Neural cell (in vitro differentiated cells): ENCODE data around the gene DPYD. TPM values are rescaled to one million over a fixed set of nuclear protein-coding genes. Genes with fewer than 3 reads are reported as not detected.

ENCODE experiments used
- H2AFZ ChIP-seq: fragments of 200-600, 300-800 bp; sonication (generic), shearing (Covaris generic); 2 replicates; pipeline ENCODE4 v1.6.0; 2014; ENCODE audit warnings: low read depth, mild to moderate bottlenecking, antibody characterized with exemption, low read length, moderate library complexity
- H3F3A ChIP-seq: fragments of 200-600 bp; shearing (Covaris generic); 2 replicates; pipeline ENCODE4 v1.6.1; 2016; ENCODE audit warnings: mild to moderate bottlenecking, moderate library complexity, mixed read lengths, antibody characterized with exemption, low read length; ENCODE audit not compliant: insufficient read depth, poor library complexity, severe bottlenecking
- H3K27ac ChIP-seq: fragments of 200-600, 300-800 bp; sonication (generic), shearing (Covaris generic); 2 replicates; pipeline ENCODE4 v1.5.1; 2014; ENCODE audit warnings: mild to moderate bottlenecking, low read length, moderate library complexity
- H3K27me3 ChIP-seq: fragments of 300-800, 200-600 bp; sonication (generic), shearing (Covaris generic); 2 replicates; pipeline ENCODE4 v1.6.0; 2014; ENCODE audit warnings: mild to moderate bottlenecking, low read depth, low read length, moderate library complexity; ENCODE audit not compliant: insufficient read depth
- H3K36me3 ChIP-seq: fragments of 300-800, 200-600 bp; sonication (generic), shearing (Covaris generic); 2 replicates; pipeline ENCODE4 v1.5.1; 2014; ENCODE audit warnings: mild to moderate bottlenecking, antibody characterized with exemption, low read length, moderate library complexity; ENCODE audit not compliant: insufficient read depth
- H3K4me2 ChIP-seq: fragments of 300-800, 200-600 bp; sonication (generic), shearing (Covaris generic); 2 replicates; pipeline ENCODE4 v1.6.0; 2014; ENCODE audit warnings: mild to moderate bottlenecking, low read length
- H3K4me3 ChIP-seq: fragments of 300-800, 200-600 bp; sonication (generic), shearing (Covaris generic); 2 replicates; pipeline ENCODE4 v1.5.1; 2014; ENCODE audit warnings: mild to moderate bottlenecking, low read length, moderate library complexity
- H3K79me2 ChIP-seq: fragments of 200-600 bp; shearing (Covaris generic); replicated peaks from 2 replicates; pipeline ENCODE4 v1.6.0; 2014; ENCODE audit warnings: mild to moderate bottlenecking, low read length, moderate library complexity; ENCODE audit not compliant: insufficient read depth
- H3K9ac ChIP-seq: fragments of 300-800, 200-600 bp; sonication (generic), shearing (Covaris generic); 2 replicates; pipeline ENCODE4 v1.6.1; 2016; ENCODE audit warnings: mild to moderate bottlenecking, low read length, mixed read lengths
- H3K9me2 ChIP-seq: fragments of 200-600 bp; shearing (Covaris generic); 2 replicates; pipeline ENCODE4 v1.6.1; 2016; ENCODE audit warnings: mild to moderate bottlenecking, low read length, mixed read lengths; ENCODE audit not compliant: insufficient read depth
- H3K9me3 ChIP-seq: fragments of 200-600, 300-800 bp; sonication (generic), shearing (Covaris generic); 2 replicates; pipeline ENCODE4 v1.6.1; 2016; ENCODE audit warnings: mild to moderate bottlenecking, mixed run types, low read length, moderate library complexity, mixed read lengths
- H4K20me1 ChIP-seq: fragments of 200-600 bp; shearing (Covaris generic); 2 replicates; pipeline ENCODE4 v1.6.1; 2016; ENCODE audit warnings: mild to moderate bottlenecking, mixed run types; ENCODE audit not compliant: insufficient read depth
- CTCF ChIP-seq: fragments of 450-650 bp; IDR thresholded peaks from 2 replicates; pipeline ENCODE4 v1.5.1; 2014; ENCODE audit warnings: antibody characterized with exemption, mild to moderate bottlenecking, moderate library complexity; ENCODE audit not compliant: poor library complexity, severe bottlenecking
- EP300 ChIP-seq: fragments of 450-650 bp; conservative IDR thresholded peaks from 2 replicates; pipeline ENCODE4 v1.6.1; 2014; ENCODE audit warnings: antibody characterized with exemption, mild to moderate bottlenecking, moderate library complexity; ENCODE audit not compliant: poor library complexity, severe bottlenecking
- EZH2 ChIP-seq: fragments of 200-600, 300-800 bp; shearing (Covaris generic), sonication (generic); IDR thresholded peaks from 2 replicates; pipeline ENCODE4 v1.6.1; 2014; ENCODE audit warnings: antibody characterized with exemption, low read length, borderline replicate concordance, mild to moderate bottlenecking; ENCODE audit not compliant: insufficient read depth, poor library complexity, severe bottlenecking
- MXI1 ChIP-seq: fragments of 450-650 bp; conservative IDR thresholded peaks from 2 replicates; pipeline ENCODE4 v1.6.1; 2014; ENCODE audit warnings: antibody characterized with exemption, mild to moderate bottlenecking; ENCODE audit not compliant: poor library complexity, severe bottlenecking
- POLR2AphosphoS5 ChIP-seq: IDR thresholded peaks from 2 replicates; pipeline ENCODE4 v1.6.1; 2012
- RAD21 ChIP-seq: fragments of 450-650 bp; conservative IDR thresholded peaks from 2 replicates; pipeline ENCODE4 v1.6.1; 2014; ENCODE audit warnings: antibody characterized with exemption, mild to moderate bottlenecking, moderate library complexity
- REST ChIP-seq: IDR thresholded peaks from 2 replicates; pipeline ENCODE4 v1.6.1; 2012; ENCODE audit warnings: borderline replicate concordance
- SMC3 ChIP-seq: fragments of 450-650 bp; conservative IDR thresholded peaks from 2 replicates; pipeline ENCODE4 v1.6.1; 2014; ENCODE audit warnings: antibody characterized with exemption, mild to moderate bottlenecking, moderate library complexity; ENCODE audit not compliant: poor library complexity
- TAF1 ChIP-seq: IDR thresholded peaks from 2 replicates; pipeline ENCODE4 v1.6.1; 2012; ENCODE audit warnings: low read depth
- polyA plus RNA-seq: library from polyadenylated mRNA; depleted of rRNA; stranded (reverse); fragments of >200 nt; gene quantifications from 2 replicates; pipeline ENCODE4 v1.2.3, GENCODE V29; 2014

Gene DPYD
- polyA plus RNA-seq, 1 donor from 2014 or later: 6.7 TPM

DNA sequence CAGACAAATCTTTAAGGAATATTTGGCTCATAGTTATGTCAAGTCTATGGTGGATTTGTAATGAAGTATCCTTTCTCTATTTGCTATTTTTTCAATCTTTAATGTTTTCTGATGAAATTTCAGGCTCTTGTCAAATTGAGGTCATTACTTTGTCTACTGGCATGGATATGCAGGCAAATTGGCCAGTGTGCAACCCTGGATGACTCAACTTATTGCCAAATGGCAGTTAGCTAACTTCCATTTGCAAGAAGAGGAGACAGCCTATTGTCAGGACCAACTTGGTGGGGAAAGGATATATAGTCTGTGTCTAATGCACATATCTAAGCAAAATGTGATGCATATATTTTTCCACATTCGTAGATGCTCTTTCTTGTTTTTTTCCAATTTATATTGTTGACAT lies 668.8 kb downstream of the DPYD start:
- no peaks in the 10 kb centered on the region for H4K20me1 ChIP-seq
- H3K9ac ChIP-seq: no peak overlapping the region
- H2AFZ ChIP-seq: no peak overlapping the region
- no peaks in the 10 kb centered on the region for H3F3A ChIP-seq
- no peak overlapping the region for H3K4me2 ChIP-seq
- no peak overlapping the region for H3K4me3 ChIP-seq
- TF ChIP-seq TAF1: no peak
- no peak for TF ChIP-seq RAD21
- TF ChIP-seq EZH2: no peak
- TF ChIP-seq EP300: no peak
- TF ChIP-seq MXI1: no peak
- no peak for TF ChIP-seq POLR2AphosphoS5
- TF ChIP-seq REST: no peak
- no peak for TF ChIP-seq CTCF
- TF ChIP-seq SMC3: no peak
- H3K79me2 ChIP-seq: no peaks in the 10 kb centered on the region
- H3K9me3 ChIP-seq: no peaks in the 10 kb centered on the region
- H3K36me3 ChIP-seq: no peaks in the 10 kb centered on the region
- no peak overlapping the region for H3K27ac ChIP-seq
- H3K9me2 ChIP-seq: no peaks in the 10 kb centered on the region
- H3K27me3 ChIP-seq: no peaks in the 10 kb centered on the region

DNA sequence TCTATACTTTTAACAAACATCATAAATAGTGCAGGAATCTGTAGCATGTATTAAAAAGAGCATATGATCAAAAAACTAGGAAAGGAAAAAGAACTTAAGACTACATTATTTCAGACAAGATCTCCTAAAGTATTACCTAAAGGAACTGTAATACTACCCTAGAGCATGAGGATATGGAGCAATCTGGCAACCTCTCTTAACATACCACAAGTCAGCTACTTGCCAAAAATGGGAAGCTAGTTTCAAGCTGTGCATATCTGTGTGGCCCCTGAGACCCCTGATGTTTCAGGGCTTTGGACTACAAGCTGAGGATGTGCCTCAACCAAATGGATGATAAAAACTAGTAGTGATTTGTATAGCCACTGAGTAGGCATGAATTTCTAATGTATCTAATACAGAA lies 673.6 kb downstream of the DPYD start:
- Histone ChIP-seq H3K27me3 (no peaks in the 10 kb centered on the region), H3K27ac (no peak overlapping the region), H3K4me3 (no peak overlapping the region)

More for the DNA sequence above, 673.6 kb downstream of the DPYD start:
- no peak for TF ChIP-seq TAF1
- no peak for TF ChIP-seq MXI1
- no peak for TF ChIP-seq EZH2
- TF ChIP-seq EP300: no peak
- TF ChIP-seq REST: no peak
- no peak for TF ChIP-seq SMC3
- TF ChIP-seq POLR2AphosphoS5: no peak
- TF ChIP-seq CTCF: no peak
- TF ChIP-seq RAD21: no peak
- Histone ChIP-seq H3K9me2 (no peaks in the 10 kb centered on the region), H3K4me2 (no peak overlapping the region), H3K9ac (no peak overlapping the region), H2AFZ (no peak overlapping the region), H3F3A (no peaks in the 10 kb centered on the region), H3K79me2 (no peaks in the 10 kb centered on the region), H3K36me3 (no peaks in the 10 kb centered on the region), H4K20me1 (no peaks in the 10 kb centered on the region), H3K9me3 (no peaks in the 10 kb centered on the region)
